ENCODE measurements around the gene ADCY2. TPM values are rescaled to one million over a fixed set of nuclear protein-coding genes. Genes with fewer than 3 reads are reported as not detected.

The ADCY2 gene
- total RNA-seq, 1 donor from 2014 or later: 18.4 TPM

GRCh38 chr5:7728076-7728475 lies 332.1 kb downstream of the ADCY2 start:
- Histone ChIP-seq H3K4me1 (no peaks in the 10 kb centered on the region), H3K9me3 (no peaks in the 10 kb centered on the region), H3K27ac (no peak overlapping the region), H3K27me3 (no peaks in the 10 kb centered on the region), H3K36me3 (no peaks in the 10 kb centered on the region), H3K4me3 (no peak overlapping the region)
- intact Hi-C loops (cut with DNase I): no loop called here
- TF ChIP-seq POLR2AphosphoS5 (IDR thresholded peaks at IDR 0.05; ENCODE audit: insufficient read depth in 1 of 2, low read depth in 1 of 2) (no peak), POLR2A (IDR thresholded peaks at IDR 0.05) (no peak)
- TF ChIP-seq, protein P1, sequence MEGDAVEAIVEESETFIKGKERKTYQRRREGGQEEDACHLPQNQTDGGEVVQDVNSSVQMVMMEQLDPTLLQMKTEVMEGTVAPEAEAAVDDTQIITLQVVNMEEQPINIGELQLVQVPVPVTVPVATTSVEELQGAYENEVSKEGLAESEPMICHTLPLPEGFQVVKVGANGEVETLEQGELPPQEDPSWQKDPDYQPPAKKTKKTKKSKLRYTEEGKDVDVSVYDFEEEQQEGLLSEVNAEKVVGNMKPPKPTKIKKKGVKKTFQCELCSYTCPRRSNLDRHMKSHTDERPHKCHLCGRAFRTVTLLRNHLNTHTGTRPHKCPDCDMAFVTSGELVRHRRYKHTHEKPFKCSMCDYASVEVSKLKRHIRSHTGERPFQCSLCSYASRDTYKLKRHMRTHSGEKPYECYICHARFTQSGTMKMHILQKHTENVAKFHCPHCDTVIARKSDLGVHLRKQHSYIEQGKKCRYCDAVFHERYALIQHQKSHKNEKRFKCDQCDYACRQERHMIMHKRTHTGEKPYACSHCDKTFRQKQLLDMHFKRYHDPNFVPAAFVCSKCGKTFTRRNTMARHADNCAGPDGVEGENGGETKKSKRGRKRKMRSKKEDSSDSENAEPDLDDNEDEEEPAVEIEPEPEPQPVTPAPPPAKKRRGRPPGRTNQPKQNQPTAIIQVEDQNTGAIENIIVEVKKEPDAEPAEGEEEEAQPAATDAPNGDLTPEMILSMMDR (IDR thresholded peaks at IDR 0.05): no peak
- DNase-seq (ENCODE audit: extremely low spot score in 2 of 2): no peak

DNA sequence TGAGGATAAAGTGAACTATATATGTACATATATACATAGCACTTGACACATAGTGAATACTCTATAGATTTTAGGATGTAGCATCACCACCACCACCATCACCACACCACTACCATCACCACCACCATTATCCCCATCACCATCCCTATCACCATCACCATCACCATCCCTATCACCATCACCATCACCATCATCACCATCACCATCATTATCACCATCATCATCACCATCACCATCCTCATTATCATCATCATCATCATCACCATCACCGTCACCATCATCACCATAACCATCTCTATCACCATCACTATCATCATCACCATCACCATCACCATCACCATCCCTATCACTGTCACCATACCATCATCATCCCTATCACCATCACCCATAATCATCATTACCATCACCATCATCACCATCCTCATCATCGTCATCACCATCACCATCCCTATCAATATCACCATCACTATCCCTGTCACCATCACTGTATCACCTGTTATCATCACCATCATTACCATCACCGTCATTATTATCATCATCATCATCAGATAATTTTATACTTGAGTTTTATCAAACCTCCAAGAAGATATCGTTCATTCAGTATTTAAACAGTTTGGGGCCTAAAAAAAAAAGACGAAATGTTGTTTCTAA lies 345.6 kb downstream of the ADCY2 start:
- intact Hi-C loops (cut with DNase I): no loop called here
- TF ChIP-seq POLR2A (IDR thresholded peaks at IDR 0.05) (no peak), POLR2AphosphoS5 (IDR thresholded peaks at IDR 0.05; ENCODE audit: insufficient read depth in 1 of 2, low read depth in 1 of 2) (no peak)
- TF ChIP-seq, protein P1 (IDR thresholded peaks at IDR 0.05): no peak
- no peaks in the 10 kb centered on the region for H3K4me1 ChIP-seq

GRCh38 chr5:7742241-7742656 lies 346.3 kb downstream of the ADCY2 start:
- intact Hi-C loops (cut with DNase I): no loop called here

More for the DNA sequence above, 345.6 kb downstream of the ADCY2 start:
- Histone ChIP-seq H3K36me3 (no peaks in the 10 kb centered on the region), H3K4me3 (no peak overlapping the region), H3K27ac (no peak overlapping the region), H3K27me3 (no peaks in the 10 kb centered on the region), H3K9me3 (no peaks in the 10 kb centered on the region)
- no peak for DNase-seq (ENCODE audit: extremely low spot score in 2 of 2)

GRCh38 chr5:7745882-7746610 lies 350.1 kb downstream of the ADCY2 start:
- H3K9me3 ChIP-seq: no peaks in the 10 kb centered on the region
- no peaks in the 10 kb centered on the region for H3K27me3 ChIP-seq
- H3K4me1 ChIP-seq: no peaks in the 10 kb centered on the region
- DNase-seq (ENCODE audit: extremely low spot score in 2 of 2): no peak
- H3K27ac ChIP-seq: no peak overlapping the region
- TF ChIP-seq POLR2A (IDR thresholded peaks at IDR 0.05) (no peak), POLR2AphosphoS5 (IDR thresholded peaks at IDR 0.05; ENCODE audit: insufficient read depth in 1 of 2, low read depth in 1 of 2) (no peak)
- TF ChIP-seq, protein P1 (IDR thresholded peaks at IDR 0.05): peak; percentile 56 to 73 (median 71)
- H3K36me3 ChIP-seq: no peaks in the 10 kb centered on the region
- intact Hi-C loops (cut with DNase I): no loop called here
- no peak overlapping the region for H3K4me3 ChIP-seq

More at GRCh38 chr5:7742241-7742656, 346.3 kb downstream of the ADCY2 start:
- Histone ChIP-seq H3K27me3 (no peaks in the 10 kb centered on the region), H3K4me3 (no peak overlapping the region), H3K36me3 (no peaks in the 10 kb centered on the region), H3K27ac (no peak overlapping the region), H3K9me3 (no peaks in the 10 kb centered on the region), H3K4me1 (no peaks in the 10 kb centered on the region)
- no peak for DNase-seq (ENCODE audit: extremely low spot score in 2 of 2)
- TF ChIP-seq POLR2A (IDR thresholded peaks at IDR 0.05): no peak
- no peak for TF ChIP-seq POLR2AphosphoS5 (IDR thresholded peaks at IDR 0.05; ENCODE audit: insufficient read depth in 1 of 2, low read depth in 1 of 2)
- TF ChIP-seq, protein P1 (IDR thresholded peaks at IDR 0.05): no peak

GRCh38 chr5:7747728-7748127 lies 351.8 kb downstream of the ADCY2 start:
- DNase-seq (ENCODE audit: extremely low spot score in 2 of 2): no peak
- Histone ChIP-seq H3K4me1 (no peaks in the 10 kb centered on the region), H3K9me3 (no peaks in the 10 kb centered on the region), H3K27me3 (no peaks in the 10 kb centered on the region), H3K4me3 (no peak overlapping the region), H3K27ac (no peak overlapping the region), H3K36me3 (no peaks in the 10 kb centered on the region)
- intact Hi-C loops (cut with DNase I): no loop called here
- TF ChIP-seq POLR2AphosphoS5 (IDR thresholded peaks at IDR 0.05; ENCODE audit: insufficient read depth in 1 of 2, low read depth in 1 of 2): no peak
- TF ChIP-seq, protein P1 (IDR thresholded peaks at IDR 0.05): no peak
- no peak for TF ChIP-seq POLR2A (IDR thresholded peaks at IDR 0.05)
